Activated CD8-positive, alpha-beta memory T cell treated with anti-CD3 and anti-CD28 coated beads, Interleukin-2, amount 50 U/mL, for 24 hours (primary cell): ENCODE measurements around the gene TBC1D19.
"Not testable (repeated sequence)": the region's sequence is repeated elsewhere in the genome, so short reads cannot be mapped to it uniquely, and the experiment has no call there.

Experiments used
- DNase-seq: peaks from one replicate; pipeline ENCODE4 v3.0.0-alpha.2; 2020; ENCODE audit errors: extremely low read depth

Gene TBC1D19

GRCh38 chr4:26685250-26685649, 101.4 kb downstream of the TBC1D19 start:
- DNase-seq: no peak

DNA sequence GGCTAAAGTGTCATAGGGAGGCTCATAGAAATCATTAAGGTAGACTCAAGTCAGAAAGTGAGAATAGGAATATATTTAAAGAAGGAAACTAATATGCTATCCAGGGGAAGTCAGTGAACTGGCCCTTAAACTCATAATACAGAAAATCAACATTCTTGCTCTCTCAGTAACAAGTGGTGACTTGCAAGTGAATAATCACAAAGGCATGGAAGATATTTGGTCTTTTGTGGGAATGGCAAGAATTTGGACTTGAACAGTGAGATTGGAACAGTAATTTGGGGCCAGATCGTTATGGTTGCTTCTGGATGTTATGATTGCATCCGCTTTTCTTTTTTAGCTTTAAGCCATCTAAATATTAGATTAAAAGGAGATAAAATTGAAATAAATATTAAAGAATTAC, 103.8 kb downstream of the TBC1D19 start:
- no peak for DNase-seq

GRCh38 chr4:26690506-26690905, 106.6 kb downstream of the TBC1D19 start:
- no peak for DNase-seq

DNA sequence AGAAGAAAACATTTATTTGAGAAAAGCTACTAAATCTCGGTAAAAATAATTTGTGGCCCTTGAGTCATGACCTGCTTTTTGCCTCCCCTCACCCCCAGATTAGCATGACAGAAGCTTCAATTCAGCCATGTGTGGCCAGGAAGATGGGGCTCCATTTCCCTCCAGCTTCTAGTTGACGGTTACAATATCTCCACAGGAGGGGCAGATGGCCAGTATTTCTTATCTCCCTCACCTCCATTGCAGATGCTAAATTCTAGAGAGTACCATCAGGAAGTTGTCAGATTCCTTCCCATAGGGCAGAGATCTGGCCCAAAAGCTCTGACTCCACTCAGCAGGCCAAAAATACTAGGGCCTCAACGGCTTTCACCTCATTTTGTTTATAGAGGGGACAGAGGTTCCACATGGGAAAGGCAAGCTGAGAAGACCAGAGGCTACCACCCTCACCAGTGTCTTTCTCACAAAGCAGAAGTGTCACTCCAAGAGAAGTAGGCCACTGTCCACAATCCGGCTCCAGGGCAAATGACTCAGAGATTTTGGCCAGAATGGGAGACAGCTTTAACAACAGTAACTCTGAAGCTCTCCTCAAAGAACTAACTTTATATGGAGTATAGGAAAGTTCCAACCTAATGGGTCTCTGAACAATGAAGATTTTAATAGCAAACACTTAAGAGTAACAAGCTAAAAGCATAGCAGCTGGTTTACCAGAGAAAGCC, 108.3 kb downstream of the TBC1D19 start:
- no peak for DNase-seq

- not testable (repeated sequence) for DNase-seq
These were observed 110.2 kb downstream of the TBC1D19 start for GRCh38 chr4:26694131-26694530.

DNA sequence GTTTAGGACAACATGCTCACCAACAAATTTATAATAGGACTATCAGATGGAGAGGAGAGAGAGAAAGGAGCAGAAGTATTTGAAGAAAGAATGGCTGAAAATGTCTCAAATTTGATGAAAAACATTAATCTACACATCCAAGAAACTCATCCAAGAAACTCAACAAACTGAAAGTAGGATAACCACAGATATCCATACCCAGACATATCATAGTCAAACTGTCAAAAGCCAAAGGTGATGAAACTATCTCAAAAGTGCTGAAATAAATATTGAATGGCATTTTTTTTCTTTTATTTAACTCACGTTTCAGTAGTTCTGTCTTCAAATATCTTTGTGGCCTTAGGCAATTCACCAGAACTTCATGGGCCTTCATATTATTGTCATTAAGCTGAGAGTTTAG, 116.2 kb downstream of the TBC1D19 start:
- DNase-seq: no peak

DNA sequence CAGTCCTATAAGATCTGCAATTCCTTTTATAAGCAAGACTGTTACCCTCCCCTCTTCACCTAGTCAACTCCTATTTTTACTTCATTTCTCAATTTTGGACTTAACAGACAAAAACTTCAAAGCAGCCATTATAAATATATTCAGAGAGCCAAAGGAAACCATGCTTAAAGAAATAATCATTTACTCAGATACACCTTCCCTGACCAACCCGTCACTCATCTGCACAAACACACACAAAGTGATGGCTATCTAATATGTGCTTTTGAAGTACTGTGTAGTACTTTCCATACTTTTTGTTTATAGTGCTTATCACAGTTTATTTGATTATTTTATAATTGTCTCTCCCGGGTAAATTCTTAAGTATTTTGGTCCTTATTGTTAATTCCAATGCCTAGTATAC, 117.2 kb downstream of the TBC1D19 start:
- DNase-seq: no peak

GRCh38 chr4:26701786-26702227, 117.9 kb downstream of the TBC1D19 start:
- DNase-seq: no peak

GRCh38 chr4:26707342-26707741, 123.5 kb downstream of the TBC1D19 start:
- no peak for DNase-seq

DNA sequence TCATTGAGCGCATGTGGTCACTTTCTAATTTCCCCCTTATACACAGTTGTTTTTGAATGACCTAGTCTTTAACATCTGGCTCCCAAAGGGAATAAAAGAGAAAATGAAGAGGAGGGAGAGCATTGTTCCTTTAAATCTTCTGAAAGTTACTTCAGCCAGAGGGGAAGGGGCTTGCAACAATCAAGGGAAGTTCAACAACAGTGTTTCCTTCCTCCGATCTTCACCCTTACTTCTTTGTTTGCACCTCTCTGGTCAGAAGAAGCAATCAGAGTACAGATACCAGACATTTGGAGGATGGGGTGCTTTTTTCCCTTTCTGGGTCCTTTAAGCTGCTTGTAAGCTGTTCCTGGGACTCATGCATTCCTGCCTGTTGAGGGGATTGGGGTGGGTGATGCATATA, 125.4 kb downstream of the TBC1D19 start:
- no peak for DNase-seq

DNA sequence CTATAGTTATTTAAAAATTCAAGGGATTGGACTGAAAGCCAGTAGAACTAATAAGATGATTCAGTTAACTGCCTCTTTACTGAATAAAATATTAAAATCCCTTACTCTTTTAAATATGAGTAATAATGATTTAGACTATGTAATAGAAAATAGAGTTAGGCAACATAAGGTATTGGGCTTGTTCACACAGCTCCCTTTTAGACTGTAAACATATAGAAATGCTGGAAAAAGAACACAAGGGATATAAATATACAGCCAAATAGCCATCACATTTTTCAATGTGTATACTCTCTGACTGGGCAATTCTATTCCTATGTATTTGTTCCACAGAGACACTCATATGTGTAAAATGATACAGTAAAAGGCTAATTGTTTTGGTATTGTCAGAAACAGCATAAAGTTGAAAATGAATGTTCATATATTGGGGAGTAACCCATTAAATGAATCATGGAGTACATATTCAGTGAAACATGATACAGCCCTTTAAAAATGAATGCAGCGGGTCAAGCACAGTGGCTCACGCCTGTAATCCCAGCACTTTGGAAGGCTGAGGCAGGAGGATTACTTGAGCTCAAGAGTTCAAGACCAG, 129.8 kb downstream of the TBC1D19 start:
- DNase-seq: no peak

- no peak for DNase-seq
These were observed 131.9 kb downstream of the TBC1D19 start for GRCh38 chr4:26715636-26716242.

DNA sequence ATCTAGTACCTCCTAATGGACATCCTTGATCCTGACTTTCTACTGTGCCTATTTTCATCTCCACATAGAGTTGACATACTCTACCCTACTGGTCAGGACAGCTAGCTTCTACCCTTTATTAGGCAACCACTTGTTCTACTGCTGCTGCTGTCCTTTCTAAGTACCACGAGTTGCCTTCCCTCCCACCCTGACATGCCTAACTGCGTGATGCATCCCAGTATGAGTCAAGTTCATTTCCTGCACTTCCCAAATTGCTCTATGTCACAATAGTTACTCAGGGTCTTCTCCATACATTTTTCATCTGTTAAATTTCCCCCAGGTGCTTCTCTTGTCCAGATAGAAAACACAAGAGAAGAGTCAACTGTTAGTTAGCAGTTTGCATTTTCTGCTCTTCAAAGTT, 133.4 kb downstream of the TBC1D19 start:
- no peak for DNase-seq

GRCh38 chr4:26719954-26720552, 136.2 kb downstream of the TBC1D19 start:
- no peak for DNase-seq

- DNase-seq: no peak
These were observed 137.8 kb downstream of the TBC1D19 start for GRCh38 chr4:26721685-26722084.

DNA sequence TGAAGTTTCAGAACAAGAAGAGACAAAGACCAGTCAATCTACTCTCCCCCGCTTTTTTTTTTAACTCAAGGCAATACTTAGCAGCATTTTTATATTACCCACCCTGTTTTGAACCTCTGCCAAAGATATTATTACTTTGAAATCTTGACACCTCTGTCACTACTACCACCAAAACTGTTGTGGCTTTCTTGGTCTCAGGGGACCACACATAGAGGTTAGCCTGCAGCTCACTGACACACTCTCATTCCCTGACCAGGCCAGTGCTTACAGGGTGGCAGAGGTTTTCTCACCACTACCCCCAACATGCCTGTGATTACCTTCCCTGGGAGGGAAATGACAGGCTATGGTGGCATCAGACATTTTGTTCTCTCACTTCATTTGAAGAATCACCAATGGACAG, 139.3 kb downstream of the TBC1D19 start:
- no peak for DNase-seq

DNA sequence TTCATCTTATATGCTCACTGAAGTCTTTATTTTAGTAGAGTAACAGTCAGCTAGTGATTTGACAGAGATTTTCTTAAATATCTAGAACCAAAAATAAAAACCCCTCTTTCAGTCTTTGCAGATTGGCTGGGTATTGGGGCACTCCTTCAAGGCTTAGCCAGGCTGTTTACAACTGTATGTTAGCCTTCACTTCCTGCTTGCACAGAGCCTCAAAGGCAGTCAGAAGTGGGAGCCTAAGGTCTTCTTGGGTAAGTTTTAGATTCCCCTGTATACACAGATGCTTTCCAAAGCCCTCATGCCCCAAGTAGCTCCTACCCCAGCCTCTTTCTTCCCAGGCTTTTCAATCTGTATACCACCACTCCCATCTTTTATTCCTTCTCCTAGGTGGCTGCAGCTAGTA, 140.7 kb downstream of the TBC1D19 start:
- no peak for DNase-seq

- DNase-seq: no peak
These were observed 142.9 kb downstream of the TBC1D19 start for GRCh38 chr4:26726655-26727387.

DNA sequence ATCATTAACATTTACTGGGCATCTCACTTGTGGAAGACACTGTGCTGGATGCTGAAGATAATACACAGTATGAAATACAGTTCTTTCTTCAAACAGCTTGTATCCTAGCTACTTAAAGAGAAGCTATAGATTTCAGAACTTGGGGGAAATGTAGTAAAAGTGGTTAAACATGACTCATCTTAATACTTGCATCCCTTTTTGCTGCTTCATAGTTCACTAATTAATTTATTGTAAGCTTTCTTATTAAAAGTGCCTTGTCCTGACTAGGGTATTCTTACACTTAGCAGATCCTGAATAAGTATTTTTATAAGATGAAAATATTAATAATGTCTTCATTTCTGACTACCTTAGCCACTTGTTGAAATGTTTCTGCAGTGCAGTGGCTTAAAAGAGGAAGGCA, 144.0 kb downstream of the TBC1D19 start:
- DNase-seq: no peak

DNA sequence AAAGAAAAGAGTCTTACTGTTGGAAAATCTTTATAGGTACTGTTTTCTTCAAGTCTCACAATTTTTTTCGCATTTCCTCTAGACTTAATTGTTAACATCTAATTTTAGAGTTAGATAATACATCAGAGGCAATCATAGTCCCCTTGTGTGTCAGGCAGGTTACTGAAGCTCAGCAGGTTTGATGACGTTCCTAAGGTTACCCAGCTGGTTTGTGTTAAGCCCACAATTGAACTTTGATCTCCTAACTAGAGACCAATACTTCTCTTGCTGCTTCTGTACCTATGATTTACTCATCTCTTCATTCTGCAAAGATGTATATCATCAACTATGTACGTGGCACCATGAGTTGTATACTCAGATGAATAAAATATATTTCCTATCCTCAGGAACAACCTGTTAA, 145.1 kb downstream of the TBC1D19 start:
- DNase-seq: no peak

GRCh38 chr4:26729547-26729946, 145.7 kb downstream of the TBC1D19 start:
- no peak for DNase-seq

DNA sequence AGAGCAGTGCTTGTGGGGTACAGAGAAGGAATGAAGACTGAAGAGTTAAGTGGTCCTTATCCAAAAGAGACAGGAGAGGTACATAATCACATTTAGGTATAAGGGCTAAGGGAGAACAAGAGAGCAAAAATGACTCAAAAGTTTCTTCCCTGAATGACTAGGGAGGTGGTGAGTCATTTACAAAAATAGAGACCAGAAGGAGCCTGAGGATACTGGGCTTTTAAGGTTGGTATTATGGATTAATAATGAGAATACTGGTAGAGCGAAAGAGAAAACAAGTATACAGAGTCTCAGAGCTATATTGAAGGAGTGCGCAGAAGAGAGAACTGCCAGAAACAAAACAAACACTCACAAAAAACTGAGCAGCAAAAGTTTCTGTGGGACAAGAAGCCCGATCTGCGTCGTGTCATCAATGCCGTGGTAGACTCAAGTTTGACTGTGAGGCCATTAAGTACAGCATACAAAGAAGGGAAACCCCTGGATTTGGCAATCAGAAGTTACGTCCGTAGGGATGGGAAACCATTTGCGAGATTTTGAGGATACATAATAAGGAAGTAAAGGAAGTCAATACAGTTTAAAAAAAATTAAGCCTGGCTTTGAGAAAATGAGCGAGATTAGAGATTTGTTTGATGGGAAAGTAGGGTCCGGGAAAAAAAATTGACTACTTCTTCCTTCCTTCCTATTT, 147.6 kb downstream of the TBC1D19 start:
- no peak for DNase-seq
